Fibroblast of lung (primary cell): ENCODE results near the gene PLEKHN1. TPM values are rescaled to one million over a fixed set of nuclear protein-coding genes. Genes with fewer than 3 reads are reported as not detected.

Experiments used
- DNase-seq, 2 donors: peaks; one replicate each; pipeline versions ENCODE4 v3.0.0 to v3.0.0-alpha.2; 2010; ENCODE audit warnings: low read depth in 2 of 2
- H2AFZ ChIP-seq: 2 replicates; pipeline ENCODE4 v1.5.1; 2012; ENCODE audit warnings: low read length, control low read depth, inconsistent platforms
- H3K27ac ChIP-seq: 2 replicates; pipeline ENCODE4 v1.5.1; 2011; ENCODE audit warnings: low read length, control low read depth; ENCODE audit not compliant: insufficient read depth
- H3K27me3 ChIP-seq: 2 replicates; pipeline ENCODE4 v1.5.1; 2011; ENCODE audit warnings: mild to moderate bottlenecking, low read length; ENCODE audit not compliant: control insufficient read depth, insufficient read depth
- H3K36me3 ChIP-seq: 2 replicates; pipeline ENCODE4 v1.5.1; 2011; ENCODE audit warnings: low read length; ENCODE audit not compliant: control insufficient read depth, insufficient read depth
- H3K4me1 ChIP-seq: 2 replicates; pipeline ENCODE4 v1.5.1; 2011; ENCODE audit warnings: low read length; ENCODE audit not compliant: control insufficient read depth, insufficient read depth; ENCODE audit errors: extremely low read depth
- H3K4me2 ChIP-seq: 2 replicates; pipeline ENCODE4 v1.5.1; 2011; ENCODE audit warnings: low read length, control low read depth; ENCODE audit not compliant: insufficient read depth; ENCODE audit errors: extremely low read depth
- H3K4me3 ChIP-seq, 4 experiments: fragments of 200-600 bp in 1 of 4; sonication (generic) in 1 of 4; replicated peaks in 1 of 4; 2 replicates each; pipeline ENCODE4 v1.5.1; 2011 to 2016; ENCODE audit warnings: low read length in 4 of 4, low read depth in 3 of 4, mild to moderate bottlenecking in 3 of 4, control low read depth in 2 of 4, inconsistent platforms in 1 of 4, mixed read lengths in 1 of 4; ENCODE audit not compliant: insufficient read depth in 1 of 4; ENCODE audit errors: control extremely low read depth in 1 of 4
- H3K79me2 ChIP-seq: 2 replicates; pipeline ENCODE4 v1.5.1; 2012; ENCODE audit warnings: mild to moderate bottlenecking, low read length, inconsistent platforms; ENCODE audit not compliant: control insufficient read depth, insufficient read depth
- H3K9ac ChIP-seq: 2 replicates; pipeline ENCODE4 v1.5.1; 2011; ENCODE audit warnings: mild to moderate bottlenecking, low read length, control low read depth; ENCODE audit not compliant: insufficient read depth
- H3K9me3 ChIP-seq: 2 replicates; pipeline ENCODE4 v1.5.1; 2012; ENCODE audit warnings: low read depth, low read length; ENCODE audit not compliant: control insufficient read depth, insufficient read depth
- H4K20me1 ChIP-seq: 2 replicates; pipeline ENCODE4 v1.5.1; 2011; ENCODE audit warnings: low read length; ENCODE audit not compliant: control insufficient read depth, insufficient read depth; ENCODE audit errors: extremely low read depth
- CTCF ChIP-seq, 2 donors: IDR thresholded peaks in 1 of 2; conservative IDR thresholded peaks in 1 of 2; 1 replicate in 1 of 2; 2 replicates in 1 of 2; pipeline ENCODE4 v1.5.1; 2011 to 2012; ENCODE audit warnings: low read length in 2 of 2, control low read depth in 1 of 2, inconsistent platforms in 1 of 2, low read depth in 1 of 2, mild to moderate bottlenecking in 1 of 2
- EZH2 ChIP-seq: IDR thresholded peaks from 2 replicates; pipeline ENCODE4 v1.5.1; 2012; ENCODE audit warnings: low read length, control low read depth, mild to moderate bottlenecking; ENCODE audit errors: missing control alignments
- polyA plus RNA-seq, 2 donors: library from polyadenylated mRNA; depleted of rRNA in 1 of 2; stranded (reverse) in 1 of 2; unstranded in 1 of 2; fragments of >200 nt; gene quantifications; 2 replicates each; pipeline ENCODE4 v1.2.1, GENCODE V29; 2011 to 2012; ENCODE audit warnings: missing spikeins in 1 of 2
- total RNA-seq: library from RNA; depleted of rRNA; stranded (reverse); fragments of >200 nt; gene quantifications from 2 replicates; pipeline ENCODE4 v1.2.1, GENCODE V29; 2014

PLEKHN1 gene
- total and polyA plus RNA-seq, 2 donors (not counting 1 experiment from before 2014, with no cell fraction given): 0.17 to 0.41 TPM

- H3K4me3 ChIP-seq: peak overlapping the region; percentile 13 to 61 (median 46)
- H4K20me1 ChIP-seq: no peaks in the 10 kb centered on the region
- peak overlapping the region; percentile 32 for H3K27ac ChIP-seq
- H2AFZ ChIP-seq: no peak overlapping the region
- DNase-seq: peak; percentile 70 to 84
- peak overlapping the region; percentile 30 for H3K9ac ChIP-seq
- no peaks in the 10 kb centered on the region for H3K9me3 ChIP-seq
- H3K79me2 ChIP-seq: no peaks in the 10 kb centered on the region
- H3K4me1 ChIP-seq: peaks cover 5% of the 10 kb centered on the region
- peak overlapping the region; percentile 40 for H3K4me2 ChIP-seq
- peaks cover 9% of the 10 kb centered on the region for H3K36me3 ChIP-seq
- TF ChIP-seq EZH2 (no peak), CTCF (conservative IDR thresholded peaks at IDR 0.05 in 1 of 2, IDR thresholded peaks at IDR 0.05 in 1 of 2; ENCODE audit: low read depth in 1 of 2, low read length in 2 of 2) (no peak)
- no peaks in the 10 kb centered on the region for H3K27me3 ChIP-seq
Observed at GRCh38 chr1:1021010-1021919, 55.0 kb downstream of the PLEKHN1 start.

- Histone ChIP-seq H3K79me2 (no peaks in the 10 kb centered on the region), H3K27me3 (no peaks in the 10 kb centered on the region), H3K36me3 (peaks cover 9% of the 10 kb centered on the region), H2AFZ (no peak overlapping the region), H4K20me1 (no peaks in the 10 kb centered on the region), H3K9ac (no peak overlapping the region), H3K4me2 (no peak overlapping the region), H3K9me3 (no peaks in the 10 kb centered on the region), H3K4me3 (no peak overlapping the region), H3K27ac (no peak overlapping the region), H3K4me1 (peaks cover 5% of the 10 kb centered on the region)
- DNase-seq: peak in 1 of 2 donors; percentile 86
- TF ChIP-seq EZH2: no peak
- TF ChIP-seq CTCF (conservative IDR thresholded peaks at IDR 0.05 in 1 of 2, IDR thresholded peaks at IDR 0.05 in 1 of 2; ENCODE audit: low read depth in 1 of 2, low read length in 2 of 2): no peak
Observed at GRCh38 chr1:1021920-1022259, 55.6 kb downstream of the PLEKHN1 start.

- Histone ChIP-seq H2AFZ (no peak overlapping the region), H3K4me2 (no peak overlapping the region), H3K9ac (no peak overlapping the region), H4K20me1 (no peaks in the 10 kb centered on the region), H3K27ac (no peak overlapping the region), H3K4me3 (no peak overlapping the region), H3K9me3 (no peaks in the 10 kb centered on the region), H3K36me3 (peaks cover 9% of the 10 kb centered on the region), H3K27me3 (no peaks in the 10 kb centered on the region), H3K4me1 (peaks cover 5% of the 10 kb centered on the region), H3K79me2 (no peaks in the 10 kb centered on the region)
- no peak for DNase-seq
- no peak for TF ChIP-seq EZH2
- TF ChIP-seq CTCF (conservative IDR thresholded peaks at IDR 0.05 in 1 of 2, IDR thresholded peaks at IDR 0.05 in 1 of 2; ENCODE audit: low read depth in 1 of 2, low read length in 2 of 2): no peak
Observed at GRCh38 chr1:1022302-1023009, 56.2 kb downstream of the PLEKHN1 start.
